NOMO-1 treated with dmso at 0.1 percent for 144 hours (cell line): ENCODE data around the gene ACVR2A.

ENCODE experiments used
- DNase-seq: peaks from one replicate; lab custom pipeline; 2025; ENCODE audit not compliant: unreplicated experiment; lab: John Stamatoyannopoulos, UW

Gene ACVR2A

GRCh38 chr2:147844697-147845410, at the start of gene ACVR2A:
Gene ACVR2A, plus strand, starts transcription at chr2:147845029. Its CDS starts 124 bp downstream, at chr2:147845153.
- DNase-seq = no peak

GRCh38 chr2:147800316-147800715, 44.5 kb upstream of the ACVR2A start:
- DNase-seq = no peak

GRCh38 chr2:147806846-147807245, 38.0 kb upstream of the ACVR2A start:
- no peak for DNase-seq

- DNase-seq = no peak
Observed at GRCh38 chr2:147808520-147808919, 36.3 kb upstream of the ACVR2A start.

GRCh38 chr2:147810883-147811765, 33.7 kb upstream of the ACVR2A start:
- DNase-seq = no peak

- peak; percentile 27 for DNase-seq
Observed at GRCh38 chr2:147818741-147819140, 26.1 kb upstream of the ACVR2A start.

- peak; percentile 61 for DNase-seq
Observed at GRCh38 chr2:147824620-147825019, 20.2 kb upstream of the ACVR2A start.

- no peak for DNase-seq
Observed at GRCh38 chr2:147826278-147827087, 18.3 kb upstream of the ACVR2A start.

- no peak for DNase-seq
Observed at GRCh38 chr2:147827088-147827375, 17.8 kb upstream of the ACVR2A start.

- DNase-seq = no peak
Observed at GRCh38 chr2:147829106-147829505, 15.7 kb upstream of the ACVR2A start.

- DNase-seq = no peak
Observed at GRCh38 chr2:147836099-147836498, 8.7 kb upstream of the ACVR2A start.

- no peak for DNase-seq
Observed at GRCh38 chr2:147843391-147843863, 1.4 kb upstream of the ACVR2A start.

- peak; percentile 77 for DNase-seq
Observed at GRCh38 chr2:147843864-147844696, 749 bp upstream of the ACVR2A start.

GRCh38 chr2:147845411-147845971, 662 bp downstream of the ACVR2A start:
- peak; percentile 14 for DNase-seq

GRCh38 chr2:147846412-147847081, 1.7 kb downstream of the ACVR2A start:
- DNase-seq = no peak

- DNase-seq = no peak
Observed at GRCh38 chr2:147847746-147848391, 3.0 kb downstream of the ACVR2A start.

- DNase-seq = no peak
Observed at GRCh38 chr2:147850838-147851237, 6.0 kb downstream of the ACVR2A start.

- DNase-seq = no peak
Observed at GRCh38 chr2:147851244-147851930, 6.6 kb downstream of the ACVR2A start.
